ENCODE measurements around the gene POU2F3.

DNA sequence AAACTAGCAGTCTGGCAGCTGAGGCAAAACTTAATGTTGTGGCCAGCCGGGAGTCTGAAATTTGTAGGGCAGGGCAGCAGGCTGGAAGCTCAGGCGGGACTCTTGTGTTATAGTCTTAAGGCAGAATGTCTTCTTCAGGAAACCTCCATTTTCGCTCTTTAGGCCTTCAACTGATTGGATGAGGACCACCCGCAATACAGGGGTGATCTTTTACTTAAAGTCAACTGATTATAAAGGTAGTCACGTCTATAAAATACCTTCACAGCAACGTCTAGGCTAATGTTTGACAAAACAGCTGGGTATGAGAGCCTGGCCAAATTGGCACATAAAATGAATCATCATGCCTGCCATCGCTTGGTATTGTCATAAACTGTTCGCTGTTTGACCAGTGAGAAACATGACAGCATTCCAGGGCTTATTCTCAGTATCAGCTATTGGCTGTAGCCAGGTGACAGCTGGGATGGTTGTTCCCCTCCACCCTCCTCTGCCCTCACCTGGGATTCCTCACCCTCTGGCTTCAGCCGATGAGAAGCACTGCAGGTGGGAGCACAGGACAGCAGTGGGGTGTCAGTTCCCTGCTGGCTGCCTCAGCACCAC, 6.6 kb upstream of the POU2F3 start:
- TF ChIP-seq EZH2 (IDR thresholded peaks at IDR 0.05; ENCODE audit: insufficient read depth, poor library complexity, severe bottlenecking) (no peak), EZH2phosphoT487 (IDR thresholded peaks at IDR 0.05; ENCODE audit: insufficient read depth, low read depth) (no peak)
